ENCODE results near the gene MT1B. TPM values are rescaled to one million over a fixed set of nuclear protein-coding genes. Genes with fewer than 3 reads are reported as not detected.

Gene MT1B
- total RNA-seq, 2 experiments from 2014 or later = not detected

- no peak overlapping the region for H3K4me2 ChIP-seq (ENCODE audit: low read length)
- H4K20me1 ChIP-seq (ENCODE audit: insufficient read depth, low read length) = no peaks in the 10 kb centered on the region
- POLR2A ChIA-PET = interaction anchor here (0.6 kb wide), 1 partner anchor 1359 kb away, joined by 4 read pairs; no protein-coding TSS in a partner anchor
- no peaks in the 10 kb centered on the region for H3K9me2 ChIP-seq (ENCODE audit: insufficient read depth, low read length)
- no peak overlapping the region for H3K27ac ChIP-seq (ENCODE audit: low read depth, low read length, poor library complexity, severe bottlenecking)
- intact Hi-C loops (cut with micrococcal nuclease; ENCODE audit: unreplicated experiment) = no loop called here
- no peaks in the 10 kb centered on the region for H3K36me3 ChIP-seq (ENCODE audit: insufficient read depth, low read length)
- H2AFZ ChIP-seq (ENCODE audit: low read length) = no peak overlapping the region
- H3K9me3 ChIP-seq (ENCODE audit: low read length) = no peaks in the 10 kb centered on the region
- no peak for DNase-seq (ENCODE audit: low spot score)
- H3K4me1 ChIP-seq (ENCODE audit: insufficient read depth, low read length, poor library complexity, severe bottlenecking) = peaks cover 22% of the 10 kb centered on the region
- H3K79me2 ChIP-seq (ENCODE audit: insufficient read depth, low read depth, low read length) = no peaks in the 10 kb centered on the region
- no peak overlapping the region for H3K4me3 ChIP-seq (ENCODE audit: low read depth, low read length, poor library complexity, severe bottlenecking)
- no peak for TF ChIP-seq CTCF (conservative IDR thresholded peaks at IDR 0.05; ENCODE audit: low read length)
- no TSS peak for BruUV-seq (replicated peaks)
- CTCF ChIA-PET (ENCODE audit: unreplicated experiment) = no interaction called here
Measured at GRCh38 chr16:56614549-56614991, 37.1 kb upstream of the MT1B start.

GRCh38 chr16:56615353-56615752, 36.3 kb upstream of the MT1B start:
- Histone ChIP-seq H3K36me3 (ENCODE audit: insufficient read depth, low read length) (no peaks in the 10 kb centered on the region), H3K4me1 (ENCODE audit: insufficient read depth, low read length, poor library complexity, severe bottlenecking) (peaks cover 14% of the 10 kb centered on the region), H3K4me3 (ENCODE audit: low read depth, low read length, poor library complexity, severe bottlenecking) (no peak overlapping the region), H2AFZ (ENCODE audit: low read length) (no peak overlapping the region), H3K9me3 (ENCODE audit: low read length) (no peaks in the 10 kb centered on the region), H3K79me2 (ENCODE audit: insufficient read depth, low read depth, low read length) (no peaks in the 10 kb centered on the region), H3K27ac (ENCODE audit: low read depth, low read length, poor library complexity, severe bottlenecking) (no peak overlapping the region), H3K9me2 (ENCODE audit: insufficient read depth, low read length) (no peaks in the 10 kb centered on the region), H3K4me2 (ENCODE audit: low read length) (no peak overlapping the region), H4K20me1 (ENCODE audit: insufficient read depth, low read length) (no peaks in the 10 kb centered on the region)
- CTCF ChIA-PET (ENCODE audit: unreplicated experiment) = no interaction called here
- TF ChIP-seq CTCF (conservative IDR thresholded peaks at IDR 0.05; ENCODE audit: low read length) (no peak), EZH2phosphoT487 (IDR thresholded peaks at IDR 0.05; ENCODE audit: borderline replicate concordance, low read depth, low read length) (no peak)
- DNase-seq (ENCODE audit: low spot score) = no peak
- intact Hi-C loops (cut with micrococcal nuclease; ENCODE audit: unreplicated experiment) = no loop called here
- POLR2A ChIA-PET = no interaction called here
- no TSS peak for BruUV-seq (replicated peaks)

- CTCF ChIA-PET (ENCODE audit: unreplicated experiment) = no interaction called here
Measured at GRCh38 chr16:56616608-56617211, 35.0 kb upstream of the MT1B start.

More at GRCh38 chr16:56616608-56617211, 35.0 kb upstream of the MT1B start:
- Histone ChIP-seq H4K20me1 (ENCODE audit: insufficient read depth, low read length) (no peaks in the 10 kb centered on the region), H3K4me3 (ENCODE audit: low read depth, low read length, poor library complexity, severe bottlenecking) (no peak overlapping the region), H3K36me3 (ENCODE audit: insufficient read depth, low read length) (no peaks in the 10 kb centered on the region), H3K9me2 (ENCODE audit: insufficient read depth, low read length) (no peaks in the 10 kb centered on the region), H2AFZ (ENCODE audit: low read length) (no peak overlapping the region), H3K4me2 (ENCODE audit: low read length) (no peak overlapping the region), H3K4me1 (ENCODE audit: insufficient read depth, low read length, poor library complexity, severe bottlenecking) (peaks cover under 1% of the 10 kb centered on the region), H3K79me2 (ENCODE audit: insufficient read depth, low read depth, low read length) (no peaks in the 10 kb centered on the region), H3K9me3 (ENCODE audit: low read length) (no peaks in the 10 kb centered on the region), H3K27ac (ENCODE audit: low read depth, low read length, poor library complexity, severe bottlenecking) (no peak overlapping the region)
- DNase-seq (ENCODE audit: low spot score) = no peak
- POLR2A ChIA-PET = no interaction called here
- no TSS peak for BruUV-seq (replicated peaks)
- TF ChIP-seq CTCF (conservative IDR thresholded peaks at IDR 0.05; ENCODE audit: low read length) (no peak), EZH2phosphoT487 (IDR thresholded peaks at IDR 0.05; ENCODE audit: borderline replicate concordance, low read depth, low read length) (no peak)
- intact Hi-C loops (cut with micrococcal nuclease; ENCODE audit: unreplicated experiment) = no loop called here

Data from OCI-LY7 (cell line).